Neutrophil (primary cell): Measurements from ENCODE around the gene TGM2.

ENCODE experiments used
- H3K27ac ChIP-seq: fragments of 200-600 bp; sonication (generic); 2 replicates; pipeline ENCODE4 v1.5.1; 2016; ENCODE audit warnings: mild to moderate bottlenecking, moderate library complexity
- H3K27me3 ChIP-seq: fragments of 200-600 bp; sonication (generic); 2 replicates; pipeline ENCODE4 v1.6.0; 2016; ENCODE audit warnings: mild to moderate bottlenecking
- H3K36me3 ChIP-seq: fragments of 200-600 bp; sonication (generic); 2 replicates; pipeline ENCODE4 v1.5.1; 2017
- H3K4me1 ChIP-seq, 2 experiments: fragments of 200-600 bp in 1 of 2; sonication (generic) in 1 of 2; 1 replicate in 1 of 2; 2 replicates in 1 of 2; pipeline versions ENCODE4 v1.5.1 to v1.6.1; 2013 to 2016; ENCODE audit warnings: low read depth in 1 of 2, low read length in 1 of 2, mild to moderate bottlenecking in 1 of 2, moderate library complexity in 1 of 2; ENCODE audit not compliant: control insufficient read depth in 1 of 2, insufficient read depth in 1 of 2
- H3K4me3 ChIP-seq, 2 experiments: fragments of 200-600 bp in 1 of 2; sonication (generic) in 1 of 2; 1 replicate in 1 of 2; 2 replicates in 1 of 2; pipeline ENCODE4 v1.5.1; 2013 to 2016; ENCODE audit warnings: low read depth in 1 of 2, low read length in 1 of 2, mild to moderate bottlenecking in 1 of 2, moderate library complexity in 1 of 2
- H3K9me3 ChIP-seq: fragments of 200-600 bp; sonication (generic); 2 replicates; pipeline ENCODE4 v1.5.1; 2016
- TF ChIP-seq, protein P1 (sequence below): fragments of 200-600 bp; sonication (generic); IDR thresholded peaks from 2 replicates; pipeline ENCODE4 v1.5.1; 2016; ENCODE audit warnings: antibody characterized with exemption

The TGM2 gene

DNA sequence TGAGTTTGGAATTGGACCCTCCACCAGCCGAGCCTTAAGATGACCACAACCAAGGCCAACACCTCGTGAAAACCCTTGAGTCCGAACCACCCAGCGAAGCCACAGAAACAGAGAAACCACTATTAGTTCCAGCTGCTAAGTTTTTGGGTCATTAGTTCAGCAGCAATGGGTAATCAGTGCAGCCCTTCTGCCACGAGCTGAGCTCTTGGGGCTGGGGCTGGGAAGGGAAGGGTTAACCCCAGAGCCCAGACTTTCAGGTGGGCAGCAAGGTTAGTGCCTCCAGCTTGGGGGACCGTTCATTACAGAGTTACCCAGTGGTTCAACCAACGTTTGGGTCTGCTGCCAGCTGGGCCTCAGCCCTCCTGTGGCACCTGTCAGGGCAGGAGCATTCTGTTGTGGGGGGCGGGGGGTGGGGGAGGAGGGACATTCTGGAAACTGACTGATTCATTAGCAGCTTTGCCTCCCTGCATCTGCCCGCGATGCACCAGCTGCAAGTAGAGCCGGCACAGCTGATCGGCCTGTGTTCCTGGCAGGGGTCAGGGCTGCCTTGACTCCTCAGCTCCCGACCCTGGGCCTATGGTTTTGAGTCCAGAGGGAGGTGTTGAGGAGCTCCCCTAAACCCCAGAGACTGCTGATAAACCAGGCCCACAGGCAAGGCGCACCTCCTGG lies 52.7 kb downstream of the TGM2 start:
- no peak overlapping the region for H3K27ac ChIP-seq
- H3K27me3 ChIP-seq = no peaks in the 10 kb centered on the region
- H3K36me3 ChIP-seq = no peaks in the 10 kb centered on the region
- no peaks in the 10 kb centered on the region for H3K4me1 ChIP-seq
- TF ChIP-seq, protein P1, sequence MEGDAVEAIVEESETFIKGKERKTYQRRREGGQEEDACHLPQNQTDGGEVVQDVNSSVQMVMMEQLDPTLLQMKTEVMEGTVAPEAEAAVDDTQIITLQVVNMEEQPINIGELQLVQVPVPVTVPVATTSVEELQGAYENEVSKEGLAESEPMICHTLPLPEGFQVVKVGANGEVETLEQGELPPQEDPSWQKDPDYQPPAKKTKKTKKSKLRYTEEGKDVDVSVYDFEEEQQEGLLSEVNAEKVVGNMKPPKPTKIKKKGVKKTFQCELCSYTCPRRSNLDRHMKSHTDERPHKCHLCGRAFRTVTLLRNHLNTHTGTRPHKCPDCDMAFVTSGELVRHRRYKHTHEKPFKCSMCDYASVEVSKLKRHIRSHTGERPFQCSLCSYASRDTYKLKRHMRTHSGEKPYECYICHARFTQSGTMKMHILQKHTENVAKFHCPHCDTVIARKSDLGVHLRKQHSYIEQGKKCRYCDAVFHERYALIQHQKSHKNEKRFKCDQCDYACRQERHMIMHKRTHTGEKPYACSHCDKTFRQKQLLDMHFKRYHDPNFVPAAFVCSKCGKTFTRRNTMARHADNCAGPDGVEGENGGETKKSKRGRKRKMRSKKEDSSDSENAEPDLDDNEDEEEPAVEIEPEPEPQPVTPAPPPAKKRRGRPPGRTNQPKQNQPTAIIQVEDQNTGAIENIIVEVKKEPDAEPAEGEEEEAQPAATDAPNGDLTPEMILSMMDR = no peak
- no peaks in the 10 kb centered on the region for H3K9me3 ChIP-seq
- no peak overlapping the region for H3K4me3 ChIP-seq

DNA sequence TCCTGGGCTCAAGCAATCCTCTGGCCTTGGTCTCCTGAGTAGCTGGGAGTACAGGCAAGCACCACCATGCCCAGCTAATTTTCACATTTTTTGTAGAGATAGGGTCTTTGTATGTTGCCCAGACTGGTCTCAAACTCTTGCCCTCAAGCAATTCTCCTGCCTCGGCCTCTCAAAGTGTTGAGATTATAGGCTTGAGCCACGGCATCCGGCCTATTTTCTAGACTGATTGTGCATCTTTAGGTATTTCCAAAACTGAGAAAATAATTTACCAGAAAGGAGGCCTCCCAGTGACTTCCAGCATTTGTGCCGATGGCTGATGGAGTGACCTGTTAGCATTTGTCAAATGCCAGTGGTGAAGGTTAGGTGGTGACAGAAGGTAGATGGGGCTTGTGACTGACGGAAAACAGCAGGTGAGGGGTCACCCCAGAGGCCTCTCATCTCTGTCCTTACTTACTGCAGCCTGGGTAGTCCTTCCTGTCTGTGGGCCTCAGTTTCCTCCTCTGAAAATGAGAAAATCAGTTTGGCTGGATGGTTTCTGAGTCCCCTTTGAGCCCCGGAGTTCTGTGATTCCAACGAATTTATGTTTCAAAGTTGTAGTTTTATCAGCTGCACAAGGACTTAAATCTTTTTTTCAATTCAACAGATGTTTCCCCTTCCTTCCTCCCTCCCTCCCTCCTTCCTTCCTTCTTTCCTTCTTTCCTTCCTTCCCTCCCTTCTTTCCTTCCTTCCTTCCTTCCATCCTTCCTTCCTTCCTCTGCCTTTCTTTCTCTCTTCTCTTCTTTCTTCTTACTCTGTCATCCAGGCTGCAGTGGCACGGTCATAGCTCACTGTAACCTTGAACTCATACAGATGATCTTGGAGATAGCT lies 53.5 kb downstream of the TGM2 start:
- no peaks in the 10 kb centered on the region for H3K36me3 ChIP-seq
- H3K9me3 ChIP-seq = no peaks in the 10 kb centered on the region
- no peaks in the 10 kb centered on the region for H3K27me3 ChIP-seq
- no peak overlapping the region for H3K4me3 ChIP-seq
- TF ChIP-seq, protein P1 = no peak
- no peak overlapping the region for H3K27ac ChIP-seq
- no peaks in the 10 kb centered on the region for H3K4me1 ChIP-seq

DNA sequence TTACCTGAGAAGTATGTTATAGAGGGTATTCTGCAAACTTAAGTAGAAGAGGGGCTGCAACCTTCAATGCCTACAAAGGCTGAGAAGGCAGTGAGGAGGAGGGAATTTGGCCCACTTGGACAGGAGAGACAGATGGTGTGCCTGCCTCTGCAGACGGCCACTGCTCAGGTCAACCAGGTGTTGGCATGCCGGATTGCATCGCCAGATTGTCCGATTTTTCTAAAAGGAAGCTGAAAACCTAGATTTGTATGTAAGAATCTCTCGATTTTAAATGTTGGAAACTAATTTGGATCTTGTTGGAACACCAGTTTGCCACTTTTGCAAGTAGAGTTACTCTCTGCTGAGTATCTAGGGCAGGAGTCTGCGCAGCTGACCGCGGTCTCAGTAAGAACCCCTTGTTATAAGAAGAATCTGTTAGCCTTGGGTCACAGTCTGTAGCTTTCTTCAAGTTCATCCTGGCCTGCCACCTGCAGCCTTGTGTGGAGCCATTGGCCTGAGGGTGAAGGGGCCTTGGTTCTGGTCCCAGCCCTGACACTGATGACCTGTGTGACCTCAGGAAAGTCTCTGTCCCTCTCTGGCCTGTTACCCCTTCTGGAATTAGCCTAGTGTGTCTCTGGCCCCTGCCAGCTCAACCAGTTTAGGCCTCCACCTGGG lies 54.4 kb downstream of the TGM2 start:
- H3K9me3 ChIP-seq = no peaks in the 10 kb centered on the region
- H3K27ac ChIP-seq = no peak overlapping the region
- H3K27me3 ChIP-seq = no peaks in the 10 kb centered on the region
- TF ChIP-seq, protein P1 = no peak
- no peaks in the 10 kb centered on the region for H3K36me3 ChIP-seq
- H3K4me1 ChIP-seq = no peaks in the 10 kb centered on the region
- no peak overlapping the region for H3K4me3 ChIP-seq

DNA sequence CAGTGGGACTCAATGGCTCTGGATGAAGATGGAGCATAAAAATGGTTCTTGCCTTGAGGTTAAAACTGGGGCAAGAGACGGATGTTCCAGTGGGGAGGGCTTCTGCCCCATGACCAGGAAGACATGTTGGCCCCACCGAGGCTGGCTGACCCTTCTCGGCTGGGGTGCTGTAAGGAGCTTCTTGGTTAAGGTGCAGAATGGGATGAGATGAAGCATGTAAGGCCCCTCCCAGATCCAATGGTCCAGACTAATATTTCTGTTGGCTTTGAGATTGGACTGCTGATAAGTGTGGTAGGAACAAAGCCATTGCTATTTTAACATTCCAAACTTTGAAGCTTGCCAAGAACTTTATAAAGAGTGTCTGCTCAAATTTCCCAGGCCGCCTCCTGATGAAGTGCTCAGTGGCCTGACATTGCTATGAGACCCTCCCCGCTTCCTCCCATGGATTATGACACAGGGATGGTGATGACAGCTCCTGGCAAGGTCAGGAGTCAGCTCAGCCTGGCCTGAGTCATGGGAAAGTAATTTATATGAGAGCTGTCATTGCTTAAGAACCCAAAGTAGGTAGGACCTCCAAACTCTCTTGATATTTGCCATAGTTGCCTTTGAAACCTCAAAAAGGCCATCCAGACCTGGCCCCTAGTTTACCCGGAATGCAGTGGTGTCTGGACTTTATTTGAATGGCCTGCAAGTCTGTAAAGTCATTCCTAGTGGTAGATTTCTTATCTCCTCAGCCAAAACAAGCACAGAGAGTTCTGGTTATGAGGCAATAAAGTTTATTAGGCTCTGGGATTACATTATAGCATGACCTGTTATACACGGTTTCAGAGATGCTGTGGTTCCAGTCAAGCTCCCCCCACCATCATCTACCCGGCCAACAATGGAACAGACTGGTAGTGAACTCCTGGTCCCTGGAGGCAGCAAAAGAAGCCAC lies 55.2 kb downstream of the TGM2 start:
- TF ChIP-seq, protein P1 = no peak
- Histone ChIP-seq H3K4me3 (no peak overlapping the region), H3K27me3 (no peaks in the 10 kb centered on the region), H3K27ac (no peak overlapping the region), H3K4me1 (no peaks in the 10 kb centered on the region), H3K36me3 (no peaks in the 10 kb centered on the region), H3K9me3 (no peaks in the 10 kb centered on the region)

DNA sequence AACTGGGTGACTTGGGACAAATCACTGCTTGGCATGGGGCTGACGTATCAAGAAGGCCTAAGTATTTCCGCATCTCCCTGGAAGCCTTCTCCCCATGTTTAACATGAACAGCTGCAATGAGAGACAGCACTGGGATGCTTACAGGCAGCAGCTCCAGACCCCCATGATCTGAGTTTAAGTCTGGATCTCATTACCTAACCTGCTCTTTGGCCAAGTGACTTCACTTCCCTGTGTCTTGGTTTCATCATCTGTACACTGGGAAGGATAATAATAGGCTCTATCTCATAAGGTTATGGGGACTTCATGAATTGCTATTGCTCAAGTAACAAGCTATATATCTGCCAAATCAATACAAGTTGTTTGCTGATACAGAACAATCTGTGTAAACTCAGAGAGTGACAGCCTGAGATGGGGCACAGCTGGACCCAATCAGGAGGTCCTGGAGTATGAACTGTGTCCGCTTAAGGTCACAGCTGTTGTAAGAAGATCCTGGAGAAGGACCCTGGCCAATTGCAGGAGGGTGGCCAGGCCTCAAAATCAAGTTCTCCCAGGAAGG lies 56.0 kb downstream of the TGM2 start:
- TF ChIP-seq, protein P1 = no peak
- no peak overlapping the region for H3K4me3 ChIP-seq
- H3K4me1 ChIP-seq = no peaks in the 10 kb centered on the region

More for the DNA sequence above, 56.0 kb downstream of the TGM2 start:
- Histone ChIP-seq H3K9me3 (no peaks in the 10 kb centered on the region), H3K36me3 (no peaks in the 10 kb centered on the region), H3K27me3 (no peaks in the 10 kb centered on the region), H3K27ac (no peak overlapping the region)
